NT2/D1 (cell line): ENCODE data around the gene RBM47.

Source experiments
- YY1 ChIP-seq: IDR thresholded peaks from 2 replicates; pipeline ENCODE4 v1.6.1; 2011; ENCODE audit not compliant: insufficient read length, insufficient read depth
- ZNF274 ChIP-seq: IDR thresholded peaks from 2 replicates; pipeline ENCODE4 v1.6.1; 2011; ENCODE audit warnings: mild to moderate bottlenecking, low read depth, low read length

GRCh38 chr4:40557736-40558135 is 71.9 kb downstream of the RBM47 start:
- no peak for TF ChIP-seq ZNF274
- TF ChIP-seq YY1 = no peak
